Fibroblast of lung (primary cell): ENCODE results near the gene PLEKHJ1. TPM values are rescaled to one million over a fixed set of nuclear protein-coding genes. Genes with fewer than 3 reads are reported as not detected.
A peak's percentile ranks its signal among the peaks of the same experiment; 100 is the strongest.

Experiments used
- DNase-seq, 2 donors: peaks; one replicate each; pipeline versions ENCODE4 v3.0.0 to v3.0.0-alpha.2; 2010; ENCODE audit warnings: low read depth in 2 of 2
- H2AFZ ChIP-seq: 2 replicates; pipeline ENCODE4 v1.5.1; 2012; ENCODE audit warnings: low read length, control low read depth, inconsistent platforms
- H3K27ac ChIP-seq: 2 replicates; pipeline ENCODE4 v1.5.1; 2011; ENCODE audit warnings: low read length, control low read depth; ENCODE audit not compliant: insufficient read depth
- H3K27me3 ChIP-seq: 2 replicates; pipeline ENCODE4 v1.5.1; 2011; ENCODE audit warnings: mild to moderate bottlenecking, low read length; ENCODE audit not compliant: control insufficient read depth, insufficient read depth
- H3K36me3 ChIP-seq: 2 replicates; pipeline ENCODE4 v1.5.1; 2011; ENCODE audit warnings: low read length; ENCODE audit not compliant: control insufficient read depth, insufficient read depth
- H3K4me1 ChIP-seq: 2 replicates; pipeline ENCODE4 v1.5.1; 2011; ENCODE audit warnings: low read length; ENCODE audit not compliant: control insufficient read depth, insufficient read depth; ENCODE audit errors: extremely low read depth
- H3K4me2 ChIP-seq: 2 replicates; pipeline ENCODE4 v1.5.1; 2011; ENCODE audit warnings: low read length, control low read depth; ENCODE audit not compliant: insufficient read depth; ENCODE audit errors: extremely low read depth
- H3K4me3 ChIP-seq, 4 experiments: fragments of 200-600 bp in 1 of 4; sonication (generic) in 1 of 4; replicated peaks in 1 of 4; 2 replicates each; pipeline ENCODE4 v1.5.1; 2011 to 2016; ENCODE audit warnings: low read length in 4 of 4, low read depth in 3 of 4, mild to moderate bottlenecking in 3 of 4, control low read depth in 2 of 4, inconsistent platforms in 1 of 4, mixed read lengths in 1 of 4; ENCODE audit not compliant: insufficient read depth in 1 of 4; ENCODE audit errors: control extremely low read depth in 1 of 4
- H3K79me2 ChIP-seq: 2 replicates; pipeline ENCODE4 v1.5.1; 2012; ENCODE audit warnings: mild to moderate bottlenecking, low read length, inconsistent platforms; ENCODE audit not compliant: control insufficient read depth, insufficient read depth
- H3K9ac ChIP-seq: 2 replicates; pipeline ENCODE4 v1.5.1; 2011; ENCODE audit warnings: mild to moderate bottlenecking, low read length, control low read depth; ENCODE audit not compliant: insufficient read depth
- H3K9me3 ChIP-seq: 2 replicates; pipeline ENCODE4 v1.5.1; 2012; ENCODE audit warnings: low read depth, low read length; ENCODE audit not compliant: control insufficient read depth, insufficient read depth
- H4K20me1 ChIP-seq: 2 replicates; pipeline ENCODE4 v1.5.1; 2011; ENCODE audit warnings: low read length; ENCODE audit not compliant: control insufficient read depth, insufficient read depth; ENCODE audit errors: extremely low read depth
- CTCF ChIP-seq, 2 donors: IDR thresholded peaks in 1 of 2; conservative IDR thresholded peaks in 1 of 2; 1 replicate in 1 of 2; 2 replicates in 1 of 2; pipeline ENCODE4 v1.5.1; 2011 to 2012; ENCODE audit warnings: low read length in 2 of 2, control low read depth in 1 of 2, inconsistent platforms in 1 of 2, low read depth in 1 of 2, mild to moderate bottlenecking in 1 of 2
- EZH2 ChIP-seq: IDR thresholded peaks from 2 replicates; pipeline ENCODE4 v1.5.1; 2012; ENCODE audit warnings: low read length, control low read depth, mild to moderate bottlenecking; ENCODE audit errors: missing control alignments
- polyA plus RNA-seq, 2 donors: library from polyadenylated mRNA; depleted of rRNA in 1 of 2; stranded (reverse) in 1 of 2; unstranded in 1 of 2; fragments of >200 nt; gene quantifications; 2 replicates each; pipeline ENCODE4 v1.2.1, GENCODE V29; 2011 to 2012; ENCODE audit warnings: missing spikeins in 1 of 2
- total RNA-seq: library from RNA; depleted of rRNA; stranded (reverse); fragments of >200 nt; gene quantifications from 2 replicates; pipeline ENCODE4 v1.2.1, GENCODE V29; 2014

Gene PLEKHJ1
- total and polyA plus RNA-seq, 2 donors (not counting 1 experiment from before 2014, with no cell fraction given) = 34.9 to 61.3 TPM

- Histone ChIP-seq H3K79me2 (no peaks in the 10 kb centered on the region), H3K9ac (no peak overlapping the region)
Measured at GRCh38 chr19:2249880-2250765, 14.0 kb upstream of the PLEKHJ1 start.

GRCh38 chr19:2249010-2249866 lies 13.1 kb upstream of the PLEKHJ1 start, which contains the start of gene AMH:
Gene AMH (plus strand): TSS chr19:2249323. CDS start chr19:2249333, 10 bp downstream.
- H4K20me1 ChIP-seq = no peaks in the 10 kb centered on the region
- peaks cover 3% of the 10 kb centered on the region for H3K79me2 ChIP-seq
- peaks cover 7% of the 10 kb centered on the region for H3K4me1 ChIP-seq
- H3K4me3 ChIP-seq = no peak within 1 kb of the TSS
- no peak for TF ChIP-seq EZH2
- no peak for TF ChIP-seq CTCF (conservative IDR thresholded peaks at IDR 0.05 in 1 of 2, IDR thresholded peaks at IDR 0.05 in 1 of 2; ENCODE audit: low read depth in 1 of 2, low read length in 2 of 2)
- H3K9me3 ChIP-seq = no peaks in the 10 kb centered on the region
- H2AFZ ChIP-seq = no peak within 1 kb of the TSS
- H3K36me3 ChIP-seq = peaks cover 24% of the 10 kb centered on the region
- no peak for DNase-seq
- H3K9ac ChIP-seq = no peak within 1 kb of the TSS
- H3K27ac ChIP-seq = no peak within 1 kb of the TSS
- H3K27me3 ChIP-seq = peaks cover 38% of the 10 kb centered on the region
- H3K4me2 ChIP-seq = no peak within 1 kb of the TSS

More at GRCh38 chr19:2249880-2250765, 14.0 kb upstream of the PLEKHJ1 start:
- TF ChIP-seq EZH2 = peak; percentile 35
- TF ChIP-seq CTCF (conservative IDR thresholded peaks at IDR 0.05 in 1 of 2, IDR thresholded peaks at IDR 0.05 in 1 of 2; ENCODE audit: low read depth in 1 of 2, low read length in 2 of 2) = no peak
- Histone ChIP-seq H3K27me3 (peaks cover 38% of the 10 kb centered on the region), H2AFZ (no peak overlapping the region), H3K4me3 (no peak overlapping the region), H4K20me1 (no peaks in the 10 kb centered on the region), H3K27ac (no peak overlapping the region), H3K36me3 (peaks cover 20% of the 10 kb centered on the region), H3K9me3 (no peaks in the 10 kb centered on the region), H3K4me1 (peaks cover 7% of the 10 kb centered on the region), H3K4me2 (no peak overlapping the region)
- DNase-seq = no peak
